DMS114 treated with DMSO at 0.1 percent for 48 hours (cell line): ENCODE measurements around the gene TXNL4B.
"Not testable (repeated sequence)": the region's sequence is repeated elsewhere in the genome, so short reads cannot be mapped to it uniquely, and the experiment has no call there.

Experiments
- DNase-seq: peaks from one replicate; lab custom pipeline; 2025; ENCODE audit not compliant: unreplicated experiment; lab: John Stamatoyannopoulos, UW

The TXNL4B gene

GRCh38 chr16:72112452-72112792 is 19.0 kb upstream of the TXNL4B start:
- no peak for DNase-seq

DNA sequence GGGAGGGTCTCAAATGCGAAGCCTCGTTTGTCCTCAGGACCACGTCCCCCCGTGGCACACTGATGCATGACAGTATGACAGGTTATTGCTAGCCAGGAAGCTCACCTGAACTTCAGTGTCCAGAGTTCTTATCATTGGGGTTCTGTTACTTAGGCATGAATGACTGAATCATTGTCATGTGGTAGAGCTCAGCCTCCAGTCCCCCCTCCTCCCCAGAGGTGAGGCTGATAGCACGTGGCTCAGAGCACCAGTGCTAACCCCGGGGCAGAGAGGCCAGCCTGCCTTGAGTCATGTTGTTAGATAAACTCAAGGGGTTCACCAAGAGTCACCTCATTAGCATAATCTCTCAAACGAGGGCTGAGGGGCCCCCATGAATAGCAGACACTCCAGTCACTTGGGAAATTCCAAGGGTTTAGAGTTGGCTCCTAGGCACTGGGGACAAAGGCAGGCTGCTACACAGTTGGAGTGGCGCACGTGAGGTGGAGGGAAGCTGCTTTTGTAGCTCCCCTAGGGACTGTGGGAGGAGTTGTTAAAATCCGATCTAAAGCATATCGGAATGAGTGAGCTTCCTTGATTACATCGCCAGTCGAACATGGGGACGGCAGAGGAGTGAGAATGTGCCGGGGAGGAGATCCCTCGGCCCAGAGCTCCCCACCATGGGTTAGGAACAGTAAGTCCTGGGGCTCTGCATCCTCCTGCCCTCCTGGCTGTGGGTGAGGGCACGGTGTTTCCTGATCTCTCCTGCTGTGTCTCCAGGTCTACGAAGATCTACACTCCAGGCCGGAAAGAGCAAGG is 18.4 kb upstream of the TXNL4B start:
- no peak for DNase-seq

DNA sequence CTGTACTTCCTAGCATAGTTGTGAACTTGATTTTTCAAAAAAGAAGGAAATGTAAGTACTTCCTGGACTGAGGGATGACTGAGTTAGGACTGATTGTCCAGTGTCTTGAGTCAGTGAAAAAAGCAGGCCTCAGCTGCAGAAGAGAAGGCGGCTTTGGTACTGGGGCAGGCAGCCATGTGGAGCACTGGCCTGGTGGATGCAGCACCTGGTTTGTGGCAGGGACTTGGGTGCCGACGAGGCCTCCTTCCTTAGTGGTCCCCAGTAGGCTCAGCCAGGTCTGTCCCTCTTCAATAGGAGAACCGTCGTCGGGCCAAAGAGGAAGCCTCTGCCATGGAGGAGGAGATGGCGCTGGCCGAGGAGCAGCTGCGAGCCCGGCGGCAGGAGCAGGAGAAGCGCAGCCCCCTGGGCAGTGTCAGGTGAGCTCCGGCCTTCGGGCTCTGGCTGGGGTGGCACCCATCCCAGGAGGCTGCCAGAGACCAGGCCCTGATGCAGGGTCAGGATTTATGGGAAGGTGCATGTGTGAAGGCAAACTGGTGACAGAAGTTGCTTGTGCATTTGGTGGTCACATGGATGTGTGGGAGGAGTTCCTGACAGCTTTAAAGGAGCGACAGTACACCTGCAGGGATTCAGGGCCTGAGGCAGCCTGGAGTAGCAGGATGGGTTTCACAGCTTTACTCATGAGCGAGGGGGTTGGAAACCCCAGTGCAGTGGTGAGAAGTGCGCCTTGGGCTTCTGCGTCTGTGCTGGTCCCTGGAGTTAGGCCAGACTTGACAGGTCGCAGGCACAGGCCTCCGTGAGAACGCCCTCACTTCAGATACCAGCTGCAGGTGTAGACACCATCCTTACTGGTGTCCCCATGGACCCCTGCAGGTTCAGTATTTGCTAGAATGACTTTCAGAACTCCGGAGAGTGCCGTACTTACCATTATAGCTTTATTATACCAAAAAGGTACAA is 17.5 kb upstream of the TXNL4B start:
- DNase-seq = no peak

DNA sequence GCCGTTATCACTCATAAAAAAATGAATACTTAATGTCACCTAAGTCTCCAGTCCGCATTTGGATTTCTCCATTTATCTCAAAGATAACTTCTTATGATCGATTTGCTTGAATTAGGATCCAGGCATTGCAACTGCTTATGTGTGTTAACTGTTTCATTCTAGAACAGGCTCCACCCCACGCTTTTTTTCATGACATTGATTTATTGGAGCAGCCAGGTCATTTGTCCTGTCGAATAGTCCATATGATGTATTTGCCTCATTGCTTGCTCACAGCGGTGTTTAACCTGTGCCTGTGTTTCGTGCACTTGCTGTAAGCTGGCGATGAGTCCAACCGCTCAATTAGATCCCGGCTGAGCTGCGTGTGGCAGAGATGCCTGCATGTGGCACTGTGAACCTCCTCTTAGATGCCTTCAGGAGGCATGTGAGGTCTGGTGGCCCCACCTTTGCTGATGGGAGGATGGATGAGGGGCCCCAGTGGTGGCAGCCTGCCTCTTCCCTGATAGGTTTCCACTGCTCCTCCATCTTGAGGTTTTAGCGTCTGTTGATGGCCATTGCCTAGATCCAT is 16.6 kb upstream of the TXNL4B start:
- DNase-seq = no peak

GRCh38 chr16:72109300-72109699 is 15.9 kb upstream of the TXNL4B start:
- DNase-seq = no peak

- DNase-seq = no peak
Measured at GRCh38 chr16:72108353-72109102, 15.1 kb upstream of the TXNL4B start.

GRCh38 chr16:72107371-72107770 is 14.0 kb upstream of the TXNL4B start:
- no peak for DNase-seq

DNA sequence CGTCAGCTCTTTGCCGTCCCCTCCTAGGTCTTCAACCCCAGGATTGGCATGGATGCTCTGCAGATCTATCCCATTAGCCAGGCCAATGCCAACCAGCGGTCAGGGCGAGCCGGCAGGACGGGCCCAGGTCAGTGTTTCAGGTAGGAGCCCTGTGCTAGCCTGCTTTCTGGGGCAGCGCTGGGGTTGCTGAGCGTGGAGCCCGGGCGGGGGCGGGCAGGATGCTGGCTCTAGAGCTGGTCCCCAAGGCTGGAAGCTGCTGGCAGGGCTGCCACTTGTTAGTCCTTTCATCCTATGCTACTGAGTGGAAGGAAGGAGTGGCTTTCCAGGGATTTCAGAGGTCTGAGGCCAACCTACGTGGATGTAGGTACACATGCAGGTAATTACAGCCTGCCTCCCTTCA is 12.6 kb upstream of the TXNL4B start:
- DNase-seq = no peak

DNA sequence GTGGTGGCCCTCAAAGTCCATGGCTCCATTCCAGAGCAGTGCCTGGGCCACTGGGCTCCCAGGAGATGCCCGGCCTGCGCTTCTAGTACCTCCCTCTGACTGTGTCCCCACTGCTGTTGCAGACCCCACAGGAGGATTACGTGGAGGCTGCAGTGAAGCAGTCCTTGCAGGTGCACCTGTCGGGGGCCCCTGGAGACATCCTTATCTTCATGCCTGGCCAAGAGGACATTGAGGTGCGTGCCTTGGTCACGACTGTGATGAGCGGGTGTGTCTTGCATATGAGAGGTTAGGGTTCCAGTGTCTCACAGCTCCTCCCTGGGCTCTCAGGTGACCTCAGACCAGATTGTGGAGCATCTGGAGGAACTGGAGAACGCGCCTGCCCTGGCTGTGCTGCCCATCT is 11.5 kb upstream of the TXNL4B start:
- DNase-seq = no peak

GRCh38 chr16:72101195-72101594 is 7.8 kb upstream of the TXNL4B start:
- no peak for DNase-seq

DNA sequence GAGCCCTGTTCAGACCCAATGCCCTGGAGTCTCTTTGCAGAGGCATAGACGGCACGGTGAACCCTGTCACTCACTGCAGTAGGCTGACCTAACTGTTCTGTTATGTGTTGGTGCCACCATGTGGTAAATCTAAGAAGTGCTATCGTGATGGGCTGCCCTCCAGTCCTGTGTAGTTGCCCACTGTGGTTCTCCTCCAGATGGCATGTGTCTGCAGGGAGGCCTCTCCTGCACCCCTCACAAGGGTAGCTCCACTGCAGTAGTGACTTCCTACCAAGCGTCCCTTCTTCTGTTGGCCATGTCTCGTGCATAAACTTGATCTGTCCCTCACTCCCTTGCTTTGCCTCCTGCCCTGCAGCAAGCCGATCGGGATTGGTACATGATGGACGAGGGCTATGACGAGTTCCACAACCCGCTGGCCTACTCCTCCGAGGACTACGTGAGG is 6.0 kb upstream of the TXNL4B start:
- DNase-seq = peak; percentile 71

DNA sequence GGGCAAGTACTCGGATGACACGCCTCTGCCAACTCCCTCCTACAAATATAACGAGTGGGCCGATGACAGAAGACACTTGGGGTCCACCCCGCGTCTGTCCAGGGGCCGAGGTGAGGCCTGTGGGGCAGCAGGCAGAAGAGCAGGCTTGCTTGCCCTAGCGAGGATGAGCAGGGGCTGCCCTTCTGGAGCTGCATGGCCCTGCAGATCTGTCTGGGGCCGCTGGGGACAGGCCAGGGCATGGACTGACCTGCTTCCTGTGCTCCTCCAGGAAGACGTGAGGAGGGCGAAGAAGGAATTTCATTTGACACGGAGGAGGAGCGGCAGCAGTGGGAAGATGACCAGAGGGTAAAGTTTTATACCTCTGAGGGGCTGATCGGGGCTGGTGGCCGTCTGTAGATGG is 5.5 kb upstream of the TXNL4B start:
- no peak for DNase-seq

- no peak for DNase-seq
Measured at GRCh38 chr16:72094266-72094610, 818 bp upstream of the TXNL4B start.

GRCh38 chr16:72092832-72093447 is 480 bp downstream of the TXNL4B start:
- DNase-seq = peak; percentile 63

DNA sequence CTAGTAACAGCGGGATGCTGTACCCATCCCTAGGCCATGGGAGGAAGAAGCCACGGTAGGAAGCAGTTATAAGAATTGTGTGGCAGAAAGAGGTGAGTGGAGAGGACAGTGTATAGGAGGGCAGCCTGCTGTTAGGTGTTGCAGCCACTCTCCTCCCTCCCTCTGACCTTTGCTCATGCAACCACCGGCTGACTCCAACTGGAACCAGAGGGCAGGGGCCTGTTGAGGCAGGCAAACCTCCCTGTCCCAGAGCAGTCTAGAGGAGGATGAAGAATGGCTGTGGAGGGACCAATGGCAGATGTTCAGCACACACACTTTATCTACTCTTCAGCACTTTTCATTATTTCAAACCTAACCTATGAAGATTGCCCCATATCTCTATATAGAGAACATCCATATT is 2.2 kb downstream of the TXNL4B start:
- DNase-seq = no peak

- no peak for DNase-seq
Measured at GRCh38 chr16:72085002-72085401, 8.4 kb downstream of the TXNL4B start.

DNA sequence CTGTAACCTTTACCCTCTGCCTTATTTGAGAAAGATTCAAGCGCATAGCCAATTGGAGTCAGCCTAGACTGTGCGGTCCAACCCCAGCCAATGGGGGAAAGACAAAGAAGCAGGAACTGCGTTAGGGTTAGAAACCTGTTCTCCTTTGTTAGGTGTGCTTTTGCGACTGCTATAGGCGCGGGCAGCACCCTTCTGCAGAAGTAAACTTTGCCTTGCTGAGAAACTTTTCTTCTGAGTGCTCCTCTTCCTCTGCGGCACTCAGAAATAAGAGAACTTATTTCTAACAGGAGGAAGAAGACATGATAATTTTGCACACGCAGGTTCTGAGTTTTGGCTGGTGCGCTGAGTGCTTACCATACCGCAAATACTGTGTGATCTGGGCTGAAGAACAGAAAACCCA is 9.0 kb downstream of the TXNL4B start:
- DNase-seq = no peak

GRCh38 chr16:72083778-72084404 is 9.5 kb downstream of the TXNL4B start:
- no peak for DNase-seq

GRCh38 chr16:72076991-72077706 is 16.3 kb downstream of the TXNL4B start:
- not testable (repeated sequence) for DNase-seq

- not testable (repeated sequence) for DNase-seq
Measured at GRCh38 chr16:72075067-72075466, 18.4 kb downstream of the TXNL4B start.
